NCI-H460 (cell line): ENCODE measurements around the gene NCBP2. TPM values are rescaled to one million over a fixed set of nuclear protein-coding genes. Genes with fewer than 3 reads are reported as not detected.

Experiments used
- DNase-seq: peaks from one replicate; pipeline ENCODE4 v3.0.0-alpha.2; 2016; ENCODE audit warnings: low read depth; ENCODE audit errors: extremely low read depth
- polyA plus RNA-seq: library from polyadenylated mRNA; depleted of rRNA; stranded (reverse); fragments of >200 nt; gene quantifications from 2 replicates; pipeline ENCODE4 v1.2.3, GENCODE V29; 2014; cell fraction: nucleus; rRNA removed
- total RNA-seq: library from RNA; depleted of rRNA; stranded (reverse); fragments of >200 nt; shearing (Covaris generic); gene quantifications from 2 replicates; pipeline ENCODE4 v1.2.3, GENCODE V29; 2014; rRNA removed

NCBP2 gene
- total RNA-seq, result 43.2 and 53.8 TPM in 2 replicates
- 45.3 and 51.2 TPM in 2 replicates for polyA plus RNA-seq

DNA sequence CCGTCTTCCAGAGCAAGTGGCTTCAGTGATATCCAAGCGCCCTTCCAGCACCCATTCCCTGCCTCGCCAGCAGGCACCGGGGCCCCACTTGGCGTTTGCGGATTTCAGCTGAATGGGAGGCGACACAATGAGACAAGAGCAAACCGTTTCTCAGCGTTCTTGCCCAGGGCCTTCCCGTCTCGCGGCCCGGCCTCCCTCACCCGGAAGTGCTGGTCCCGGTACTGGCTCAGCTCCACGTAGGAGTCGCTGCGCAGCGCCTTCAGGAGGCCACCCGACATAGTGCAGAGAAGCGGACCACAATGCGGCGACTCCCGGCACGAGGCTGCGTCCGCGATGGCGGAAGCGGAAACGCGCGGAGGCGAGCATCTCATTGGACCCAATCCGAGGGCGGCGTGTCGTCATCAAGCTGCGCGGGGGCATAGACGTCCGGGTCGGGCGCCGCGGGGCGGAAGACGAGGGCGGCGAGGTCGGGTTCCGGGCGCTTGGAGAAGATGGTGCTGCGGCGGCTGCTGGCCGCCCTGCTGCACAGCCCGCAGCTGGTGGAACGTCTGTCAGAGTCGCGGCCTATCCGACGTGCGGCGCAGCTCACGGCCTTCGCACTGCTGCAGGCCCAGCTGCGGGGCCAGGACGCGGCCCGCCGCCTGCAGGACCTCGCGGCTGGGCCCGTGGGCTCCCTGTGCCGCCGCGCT is at the start of gene NCBP2:
Gene NCBP2, minus strand, starts transcription at position 303 of the 689 bp plus-strand sequence. Its CDS starts 25 bp downstream, at position 278.
- peak; percentile 94 for DNase-seq

DNA sequence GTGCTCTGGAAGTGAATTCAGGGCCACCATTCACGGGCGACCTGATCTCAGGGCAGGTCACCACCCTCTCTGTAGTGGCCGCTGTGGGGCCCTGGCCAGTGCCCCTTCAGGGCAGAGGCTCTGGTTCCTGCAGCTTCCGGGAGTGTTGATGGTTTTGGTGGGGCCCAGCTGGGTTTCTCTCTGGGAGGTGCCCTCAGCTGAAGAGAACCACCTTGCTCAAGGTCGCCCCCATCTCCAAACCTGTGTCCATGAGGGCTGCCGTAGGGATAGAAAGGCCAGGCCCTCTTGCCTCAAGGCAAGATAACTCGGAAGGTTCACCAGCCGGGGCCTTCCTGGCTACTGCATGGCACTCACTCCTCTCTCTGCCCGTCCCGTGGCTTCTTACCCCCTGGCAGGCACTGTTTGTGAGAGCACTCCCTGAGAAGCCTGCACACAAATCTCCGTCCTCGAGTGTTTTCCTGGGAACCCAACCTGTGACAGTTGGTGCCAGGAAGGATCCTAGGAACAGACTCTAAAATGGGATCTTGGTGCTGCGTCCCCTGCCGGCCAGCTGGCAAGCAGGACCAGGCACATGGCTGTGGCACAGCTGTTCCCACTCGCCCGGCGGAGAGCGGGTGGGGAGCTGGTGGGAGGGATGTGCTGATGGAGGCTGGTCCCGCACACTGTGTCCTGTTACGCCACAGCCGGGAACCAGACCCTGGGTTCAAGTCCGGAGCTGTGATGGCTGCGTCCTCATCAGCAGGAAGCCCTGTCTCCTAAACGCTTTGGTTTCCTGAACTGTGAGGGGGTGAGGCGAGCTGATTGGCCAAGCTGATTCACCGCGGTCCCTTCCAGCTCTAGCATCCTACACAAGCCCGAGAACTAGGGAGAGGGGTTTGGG is 49.5 kb upstream of the NCBP2 start:
- DNase-seq, result no peak

- no peak for DNase-seq
Measured at GRCh38 chr3:196990601-196991007, 48.3 kb upstream of the NCBP2 start.

DNA sequence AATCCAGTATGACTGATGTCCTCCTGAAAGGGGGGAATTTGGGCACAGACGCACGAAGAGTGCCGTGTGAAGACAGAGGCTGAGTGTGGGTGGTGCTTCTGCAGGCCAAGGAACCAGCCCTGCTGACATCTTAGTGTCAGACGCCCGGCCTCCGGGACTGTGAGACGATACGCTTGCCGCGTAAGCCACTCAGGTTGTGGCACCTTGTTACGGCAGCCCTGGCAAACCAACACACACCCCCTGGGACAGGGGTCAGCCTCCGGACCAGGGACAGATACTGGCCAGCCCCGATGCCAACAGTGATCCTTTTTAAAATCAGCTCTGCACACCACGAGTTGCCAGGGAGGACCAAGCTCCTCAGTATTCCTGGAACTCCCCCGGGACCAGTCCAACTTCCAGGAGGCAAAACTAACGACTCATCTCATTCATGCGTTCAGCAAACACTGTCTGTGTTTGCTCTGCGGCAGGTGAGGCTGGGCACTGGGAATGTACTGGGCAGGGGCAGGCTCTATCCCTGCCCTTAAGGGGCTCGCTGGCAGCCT is 47.5 kb upstream of the NCBP2 start:
- DNase-seq, result no peak

- no peak for DNase-seq
Measured at GRCh38 chr3:196988241-196989029, 46.1 kb upstream of the NCBP2 start.

- DNase-seq, result no peak
Measured at GRCh38 chr3:196987022-196987421, 44.7 kb upstream of the NCBP2 start.

DNA sequence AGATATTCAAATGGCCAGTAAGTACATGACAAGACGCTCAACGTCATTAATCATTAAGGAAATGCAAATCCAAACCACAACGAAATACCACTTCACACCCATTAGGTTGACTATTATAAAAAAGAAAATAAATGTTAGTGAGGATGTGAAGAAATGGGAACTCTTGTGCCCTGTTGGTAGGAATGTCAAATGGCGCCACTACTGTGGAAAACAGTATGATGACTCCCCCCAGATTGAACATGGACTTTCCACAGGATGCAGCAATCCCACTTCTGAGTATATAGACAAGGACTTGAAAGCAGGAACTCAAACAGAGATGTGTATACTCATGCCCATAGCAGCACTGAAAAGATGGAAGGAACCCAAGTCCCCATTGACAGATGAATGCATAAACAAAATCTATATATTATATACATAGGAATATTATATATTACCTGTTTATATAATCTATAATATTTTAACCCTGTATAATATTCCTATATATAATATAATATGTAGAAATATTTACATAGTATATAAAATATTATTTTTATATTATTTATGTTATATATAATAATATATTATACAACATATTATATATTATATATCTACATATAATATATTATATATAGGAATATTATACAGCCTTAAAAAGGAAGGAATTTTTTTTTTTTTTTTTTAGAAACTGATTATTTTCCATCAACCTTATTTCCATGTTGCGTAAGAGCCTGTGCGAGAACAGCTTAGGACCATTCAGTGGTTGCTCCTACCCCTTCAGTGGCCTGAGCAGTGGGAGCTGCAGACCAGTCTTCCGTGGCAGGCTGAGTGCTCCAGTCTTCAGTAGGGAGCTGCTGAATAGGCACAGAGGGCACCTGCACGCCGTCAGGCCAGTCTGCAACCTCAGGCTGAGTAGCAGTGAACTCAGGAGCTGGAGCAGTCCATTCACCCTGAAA is 43.9 kb upstream of the NCBP2 start:
- no peak for DNase-seq

DNA sequence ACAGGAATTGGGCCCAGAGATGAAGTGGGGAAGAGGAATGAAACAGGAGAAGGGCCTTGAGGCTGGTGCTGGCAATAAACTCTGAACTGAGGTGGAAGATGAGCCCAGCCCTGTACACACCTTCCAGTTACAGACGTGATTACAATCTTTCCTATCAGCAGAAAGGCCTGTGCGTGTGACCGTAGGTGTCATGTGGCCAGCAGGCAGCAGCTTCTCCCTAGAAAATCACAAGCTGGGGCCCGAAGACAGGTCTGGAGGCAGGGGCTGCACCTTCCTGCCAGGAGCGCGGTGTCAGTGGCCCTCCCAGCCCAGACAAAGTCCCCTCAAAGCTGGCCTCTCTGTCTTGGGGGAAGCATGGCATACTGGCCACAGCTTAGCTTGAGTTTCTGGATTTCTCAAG is 43.0 kb upstream of the NCBP2 start:
- DNase-seq, result no peak

DNA sequence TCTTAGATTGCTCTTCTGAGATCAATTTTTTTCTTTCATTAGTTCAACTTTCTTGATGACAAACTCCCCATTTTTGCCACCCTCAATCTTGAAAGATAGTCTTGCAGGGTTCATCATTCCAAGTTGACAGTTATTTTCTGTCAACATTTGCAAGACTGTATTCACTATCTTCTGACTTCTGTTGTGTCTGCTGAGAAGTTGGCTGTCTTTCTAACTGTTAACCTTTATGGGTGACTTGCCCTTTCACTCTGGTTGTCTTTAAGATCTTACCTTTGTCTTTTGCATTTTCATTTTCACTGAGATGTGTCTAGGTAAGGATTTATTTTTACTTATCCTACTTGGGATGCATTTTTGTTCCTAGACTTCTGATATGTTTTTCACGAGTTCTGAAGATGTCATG is 40.9 kb upstream of the NCBP2 start:
- no peak for DNase-seq

DNA sequence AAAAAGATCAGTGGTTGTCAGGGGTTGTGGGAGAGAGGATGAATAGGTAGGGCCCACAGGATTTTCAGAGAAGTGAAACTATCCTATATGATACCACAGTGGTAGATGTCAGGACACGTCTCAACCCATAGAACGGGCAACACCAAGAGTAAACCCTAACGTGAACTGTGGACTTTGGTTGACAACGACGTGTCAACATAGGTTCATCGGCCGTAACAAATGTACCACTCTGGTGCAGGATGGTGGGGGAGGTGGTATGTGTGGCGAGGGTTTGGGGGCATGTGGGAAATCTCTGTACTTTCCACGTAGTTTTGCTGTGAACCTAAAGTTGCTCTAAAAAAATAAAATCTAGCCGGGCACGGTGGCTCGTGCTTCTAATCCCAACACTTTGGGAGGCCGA is 39.3 kb upstream of the NCBP2 start:
- no peak for DNase-seq

- no peak for DNase-seq
Measured at GRCh38 chr3:196979545-196979944, 37.2 kb upstream of the NCBP2 start.

DNA sequence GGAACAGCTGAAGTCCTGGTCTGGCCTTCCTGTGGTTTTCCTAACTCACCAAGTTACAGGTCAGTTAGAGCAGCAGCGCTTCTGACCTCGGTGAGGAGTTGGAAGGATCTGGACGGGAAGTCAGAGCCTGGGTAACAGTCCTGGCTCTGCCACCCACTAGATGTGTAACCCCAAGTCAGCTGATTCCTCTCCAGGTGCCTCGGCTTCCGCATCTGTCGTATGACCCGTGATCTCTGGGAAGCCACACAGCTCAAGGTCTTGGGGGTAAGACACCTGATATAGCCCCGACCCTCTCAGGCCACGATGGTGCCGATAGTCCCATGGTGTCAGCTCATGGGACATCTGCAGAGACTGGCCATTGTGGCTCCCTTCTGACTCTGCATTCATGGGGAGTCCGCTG is 34.6 kb upstream of the NCBP2 start:
- DNase-seq, result no peak

GRCh38 chr3:196975349-196975748 is 33.0 kb upstream of the NCBP2 start:
- no peak for DNase-seq

DNA sequence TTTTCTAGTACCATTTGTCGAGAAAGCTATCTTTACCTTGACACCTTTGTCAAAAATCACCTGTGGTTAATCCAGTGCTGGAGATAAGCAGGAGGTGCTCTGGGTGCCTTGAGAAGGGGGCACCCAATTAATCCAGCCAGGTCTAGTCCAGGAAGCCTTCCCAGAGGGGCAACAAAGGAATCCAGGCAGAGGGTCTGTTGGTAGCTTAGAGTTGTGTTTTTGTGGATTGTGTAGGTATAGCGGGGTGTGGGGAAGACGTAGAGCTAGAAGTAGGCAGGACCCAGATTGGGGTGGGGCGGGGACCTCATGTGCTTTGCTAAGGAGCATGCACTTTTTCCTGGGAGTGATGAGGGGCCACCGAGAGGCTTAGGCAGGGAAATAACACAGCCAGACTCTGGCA is 32.3 kb upstream of the NCBP2 start:
- no peak for DNase-seq

DNA sequence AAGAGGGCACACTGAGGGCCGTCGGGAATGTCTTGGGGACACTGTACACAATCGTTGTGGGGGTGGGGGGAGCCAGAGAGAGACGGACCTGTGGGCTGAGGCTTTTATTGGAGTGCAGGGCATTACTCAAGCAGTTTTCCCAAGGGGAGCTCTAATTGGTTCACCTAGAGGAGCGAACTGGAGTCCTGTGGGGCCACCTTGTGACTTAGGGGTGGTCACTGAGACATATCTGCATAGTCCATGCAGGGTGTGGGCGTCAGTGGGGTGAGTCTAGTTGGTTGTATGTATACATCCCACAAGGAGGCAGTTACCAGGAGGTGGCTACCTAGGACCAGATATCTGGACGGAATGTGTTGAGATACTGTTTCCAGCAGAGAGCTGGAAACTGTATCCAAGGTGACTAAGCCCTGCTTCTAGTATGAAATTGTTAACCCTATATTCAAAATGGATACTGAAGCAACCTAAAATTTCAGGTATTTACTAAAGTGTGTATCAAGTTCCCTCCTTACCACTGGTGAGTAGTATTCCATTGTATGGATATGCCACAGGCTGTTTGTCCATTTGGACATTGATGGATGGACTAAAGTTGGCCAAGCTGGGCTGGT is 28.9 kb upstream of the NCBP2 start:
- DNase-seq, result no peak

DNA sequence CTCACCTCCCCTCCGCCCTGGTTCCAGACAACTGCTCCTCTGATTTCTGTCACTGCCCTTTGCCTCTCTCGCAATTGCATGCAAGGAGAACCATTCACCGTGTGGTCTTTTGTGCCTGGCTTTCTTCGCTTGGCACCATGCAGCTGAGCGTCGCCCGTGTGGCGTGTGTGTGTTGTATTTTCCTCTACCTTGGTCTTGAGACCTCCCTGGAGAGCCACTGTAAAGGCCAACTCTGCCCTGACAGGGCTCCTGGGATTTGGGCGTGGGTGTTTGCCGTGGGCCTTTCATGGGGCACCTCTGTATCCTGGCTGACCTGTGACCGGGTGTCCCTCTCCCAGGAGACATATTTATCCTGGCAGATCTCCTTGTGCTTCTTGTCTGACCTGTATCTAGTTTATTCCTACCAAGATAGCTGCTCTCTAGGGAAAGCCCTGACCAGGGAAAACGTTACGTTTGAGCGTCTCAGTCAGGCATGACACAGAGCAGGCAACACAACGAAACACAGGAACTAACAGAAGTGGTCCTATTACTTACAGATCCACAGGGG is 28.3 kb upstream of the NCBP2 start:
- DNase-seq, result no peak

GRCh38 chr3:196969660-196970546 is 27.6 kb upstream of the NCBP2 start:
- DNase-seq, result peak; percentile 33

DNA sequence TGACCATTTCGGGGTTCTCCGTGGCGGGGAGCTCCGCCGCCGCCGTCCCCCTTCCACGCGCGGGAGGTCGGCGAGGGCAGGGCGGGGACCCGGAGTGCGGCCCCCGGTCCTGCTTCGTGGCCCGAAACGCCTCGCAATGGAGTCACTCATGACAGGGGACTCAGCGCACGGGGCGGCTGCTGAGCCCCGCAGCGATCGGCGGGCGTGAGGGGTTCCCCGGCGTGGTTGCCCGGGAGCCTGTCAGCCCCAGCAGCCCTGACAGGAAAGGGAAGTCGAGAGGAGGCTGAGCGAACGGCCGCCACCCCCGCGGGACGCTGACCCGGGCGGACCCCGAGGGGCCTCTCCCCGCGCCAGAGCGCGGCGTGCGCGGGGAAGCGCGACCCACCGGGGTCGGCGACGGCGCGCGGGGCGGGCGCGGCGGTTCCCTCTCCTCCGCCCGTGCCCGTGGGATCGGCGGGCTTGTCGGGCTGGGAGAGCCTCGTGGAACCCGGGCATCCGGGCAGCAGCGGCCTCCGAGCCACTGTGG is 26.9 kb upstream of the NCBP2 start:
- DNase-seq, result no peak
